NCI-H2107 treated with DMSO at 0.1 percent for 48 hours (cell line): ENCODE measurements around the gene PRKG1.
"Not testable (repeated sequence)": the region's sequence is repeated elsewhere in the genome, so short reads cannot be mapped to it uniquely, and the experiment has no call there.

Experiments used
- DNase-seq: peaks from one replicate; lab custom pipeline; 2025; ENCODE audit not compliant: unreplicated experiment; lab: John Stamatoyannopoulos, UW

PRKG1 gene

DNA sequence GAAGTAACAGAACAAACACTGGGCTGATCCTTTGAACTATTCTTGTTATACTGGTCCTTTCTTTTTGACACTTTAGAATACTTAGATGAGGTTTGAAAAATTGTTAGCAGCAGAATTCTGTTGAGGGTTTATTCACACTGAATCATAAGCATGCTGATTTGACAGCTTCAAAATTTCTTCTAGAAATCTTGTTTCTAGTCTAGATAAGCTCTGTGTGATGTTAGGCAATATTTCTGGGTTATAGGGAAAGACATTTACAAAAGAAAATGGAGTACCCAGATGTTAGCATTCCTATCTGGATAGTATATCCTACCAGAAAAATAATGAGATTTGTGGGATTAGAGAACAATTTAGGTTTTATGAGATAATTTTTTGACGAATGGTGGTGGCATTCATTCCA, 613.0 kb downstream of the PRKG1 start:
- no peak for DNase-seq

DNA sequence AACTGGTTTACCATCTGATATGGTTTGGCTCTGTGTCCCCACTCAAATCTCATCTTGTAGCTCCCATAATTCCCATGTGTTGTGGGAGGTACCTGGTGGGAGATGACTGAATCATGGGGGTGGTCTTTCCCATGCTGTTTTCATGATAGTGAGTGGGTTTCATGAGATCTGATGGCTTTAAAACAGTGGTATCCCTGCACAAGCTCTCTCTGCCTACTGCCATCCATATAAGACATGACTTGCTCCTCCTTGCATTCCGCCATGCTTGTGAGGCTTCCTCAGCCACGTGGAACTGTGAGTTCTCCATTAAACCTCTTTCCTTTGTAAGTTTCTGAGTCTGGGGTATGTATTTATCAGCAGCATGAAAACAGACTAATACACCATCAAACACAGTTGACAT, 614.5 kb downstream of the PRKG1 start:
- DNase-seq = not testable (repeated sequence)

- DNase-seq = no peak
These were observed 615.2 kb downstream of the PRKG1 start for GRCh38 chr10:51689536-51689935.

- DNase-seq = no peak
These were observed 616.8 kb downstream of the PRKG1 start for GRCh38 chr10:51691135-51691534.

DNA sequence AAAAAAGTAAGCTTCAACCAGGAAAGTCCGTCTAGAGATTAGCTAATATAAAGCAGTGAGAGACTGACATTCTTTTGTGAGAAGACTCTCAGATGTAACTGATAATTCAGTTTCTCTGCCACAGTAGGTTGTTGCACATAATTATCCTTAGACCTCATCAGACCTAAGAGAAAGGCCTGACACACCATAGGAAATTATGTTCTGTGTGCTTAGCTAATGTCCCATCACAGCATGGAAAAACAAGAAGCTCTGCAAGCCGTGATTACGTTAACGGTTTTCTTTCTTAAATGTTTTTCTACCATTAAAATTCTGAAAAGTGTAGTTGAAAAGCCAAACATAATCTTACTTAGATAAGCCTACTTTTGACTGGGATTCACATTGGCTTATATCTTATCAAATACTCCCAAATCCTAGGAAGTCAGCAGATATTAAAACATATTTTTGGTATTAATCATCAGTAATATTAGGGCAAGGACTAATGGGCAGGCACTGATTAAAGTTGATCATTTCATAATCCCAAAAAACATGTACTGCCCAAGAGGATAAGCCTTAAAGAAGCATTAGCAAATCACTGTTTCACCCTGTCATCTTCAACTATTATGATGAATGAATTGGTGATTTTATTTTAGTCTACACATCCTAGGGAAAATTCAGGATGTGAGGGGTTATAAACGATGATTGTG, 619.9 kb downstream of the PRKG1 start:
- no peak for DNase-seq

- no peak for DNase-seq
These were observed 622.0 kb downstream of the PRKG1 start for GRCh38 chr10:51696251-51696650.

- no peak for DNase-seq
These were observed 624.3 kb downstream of the PRKG1 start for GRCh38 chr10:51698473-51699063.

DNA sequence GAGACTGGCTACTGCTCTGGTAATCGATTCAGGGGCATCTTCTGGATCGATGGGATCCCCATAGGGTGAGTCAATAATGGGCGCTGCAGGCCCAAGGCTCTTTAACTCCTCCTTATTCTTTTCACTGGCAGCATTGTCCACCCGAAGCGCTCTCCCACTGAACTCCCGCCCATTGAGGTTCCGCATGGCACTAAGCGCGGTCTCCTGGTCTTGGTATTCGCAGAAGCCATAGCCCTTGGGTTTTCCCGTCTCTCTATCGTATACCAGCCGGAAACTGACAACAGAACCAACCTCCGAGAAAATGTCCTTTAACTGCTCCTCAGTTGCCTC, 624.8 kb downstream of the PRKG1 start:
- DNase-seq = no peak

GRCh38 chr10:51699475-51700227, 625.4 kb downstream of the PRKG1 start, which contains the start of gene CSTF2T:
TSS of gene CSTF2T (minus strand) at chr10:51699595. CDS start at chr10:51699549, 46 bp downstream.
- peak; percentile 47 for DNase-seq

DNA sequence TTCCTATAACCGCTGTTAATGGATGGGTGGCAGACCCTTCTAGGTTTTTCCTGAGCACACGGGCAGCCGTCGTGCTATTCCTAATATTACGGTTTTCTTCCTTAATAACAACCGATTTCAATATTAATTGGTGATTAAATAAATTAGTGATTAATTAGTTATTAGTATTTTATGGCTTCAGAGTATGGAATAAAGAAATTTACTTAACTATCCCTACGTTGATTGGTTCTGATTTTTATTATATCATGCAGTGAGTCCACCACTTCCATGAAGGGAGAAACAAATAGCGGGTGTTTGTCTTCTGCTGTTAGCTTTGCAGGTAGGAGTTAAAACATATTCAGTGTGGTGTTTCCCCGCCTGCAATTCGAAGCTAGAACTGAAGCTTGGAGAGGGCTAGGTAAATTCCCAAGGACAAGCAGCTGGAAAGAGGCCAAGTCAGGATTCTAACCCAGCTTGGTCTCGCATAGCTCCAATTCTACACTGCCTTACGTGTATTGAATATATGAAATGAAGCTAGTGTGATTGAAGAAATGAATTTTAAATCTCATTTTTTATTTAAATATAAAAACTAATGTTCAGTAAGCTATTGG, 626.0 kb downstream of the PRKG1 start:
- DNase-seq = no peak

GRCh38 chr10:51705774-51706173, 631.5 kb downstream of the PRKG1 start:
- no peak for DNase-seq

DNA sequence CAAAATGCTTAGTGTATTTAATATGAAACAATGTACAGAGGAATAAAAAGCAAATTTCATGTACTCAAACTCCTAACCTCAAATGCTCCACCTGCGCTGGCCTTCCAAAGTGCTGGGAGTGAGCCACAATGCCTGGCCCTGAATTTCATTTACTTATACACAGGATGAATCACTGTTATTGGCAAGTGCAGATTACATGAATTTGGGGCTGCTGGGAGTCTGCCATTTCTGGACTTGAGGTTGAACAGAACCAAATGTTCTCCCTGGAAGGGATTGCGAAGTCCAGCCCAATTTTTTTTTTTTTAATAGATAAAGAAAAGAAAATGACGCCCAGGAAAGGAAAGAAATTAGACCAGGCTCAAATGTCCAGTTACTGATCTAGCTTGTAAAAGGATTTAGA, 631.9 kb downstream of the PRKG1 start:
- no peak for DNase-seq

GRCh38 chr10:51707392-51707791, 633.1 kb downstream of the PRKG1 start:
- DNase-seq = no peak

DNA sequence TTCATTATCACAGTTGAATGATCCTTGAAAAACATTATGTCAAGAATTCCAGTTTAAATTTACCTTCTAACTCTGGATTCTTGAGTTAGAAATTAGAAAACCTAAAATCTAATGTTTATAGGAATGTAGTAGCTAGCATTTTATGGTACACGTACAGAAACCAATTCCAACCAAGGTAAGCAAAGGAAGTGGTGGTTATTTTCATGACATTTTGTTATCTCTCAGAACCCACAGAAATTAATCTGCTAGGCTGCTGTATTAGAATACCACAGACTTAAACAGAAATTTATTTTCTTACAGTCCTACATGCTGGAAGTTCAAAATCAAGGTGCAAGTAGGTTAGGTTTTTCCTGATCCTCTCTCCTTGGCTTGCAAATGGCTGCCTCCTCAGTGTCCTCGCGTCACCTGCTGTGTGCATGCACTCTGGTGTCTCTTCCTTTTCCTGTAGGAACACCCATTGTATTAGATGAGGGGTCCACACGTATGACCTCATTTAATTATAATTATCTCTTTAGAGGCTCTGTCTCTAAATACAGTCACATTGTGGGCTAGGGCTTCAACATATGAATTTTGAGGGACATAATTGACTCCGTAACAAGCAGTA, 633.6 kb downstream of the PRKG1 start:
- no peak for DNase-seq

- DNase-seq = no peak
These were observed 634.3 kb downstream of the PRKG1 start for GRCh38 chr10:51708609-51709008.

- DNase-seq = no peak
These were observed 635.2 kb downstream of the PRKG1 start for GRCh38 chr10:51709324-51709972.

DNA sequence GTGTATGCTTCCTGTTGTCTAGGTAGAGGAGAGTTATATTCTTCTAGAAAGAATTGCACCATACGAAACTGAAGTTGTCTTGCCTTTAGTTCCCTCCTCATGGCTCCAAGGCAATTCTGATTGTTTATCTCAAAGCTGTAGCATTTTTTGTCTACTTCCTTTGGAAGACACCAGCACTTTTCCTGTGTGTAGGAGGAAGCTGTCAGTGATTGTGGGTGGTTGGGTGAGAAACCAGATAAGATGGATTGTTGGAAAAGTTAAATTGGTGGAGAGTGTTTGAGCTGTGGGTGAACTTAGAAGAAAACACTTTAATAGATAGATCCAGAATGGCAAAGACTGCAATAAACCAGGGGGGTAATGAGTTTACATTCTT, 637.2 kb downstream of the PRKG1 start:
- no peak for DNase-seq

DNA sequence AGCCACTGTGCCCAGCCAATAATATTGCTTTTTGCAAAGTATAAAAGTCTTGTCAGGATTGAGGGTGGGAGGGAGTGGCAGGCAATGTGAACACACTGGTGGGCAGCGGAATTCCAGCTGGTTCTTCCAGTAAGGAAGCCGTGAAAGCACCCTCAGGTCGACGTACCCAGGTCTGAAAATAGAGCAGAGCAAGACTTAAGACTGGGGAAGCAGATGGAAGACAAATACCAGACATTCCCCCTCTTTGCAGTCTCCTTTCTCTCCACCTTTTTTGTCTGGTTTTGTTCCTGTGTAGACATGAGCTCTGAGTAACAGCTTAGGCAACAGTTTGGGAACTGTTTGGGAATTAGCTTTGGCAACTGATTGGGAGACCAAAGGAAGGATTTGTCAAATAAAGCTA, 642.7 kb downstream of the PRKG1 start:
- no peak for DNase-seq

- DNase-seq = no peak
These were observed 644.6 kb downstream of the PRKG1 start for GRCh38 chr10:51718804-51719291.

DNA sequence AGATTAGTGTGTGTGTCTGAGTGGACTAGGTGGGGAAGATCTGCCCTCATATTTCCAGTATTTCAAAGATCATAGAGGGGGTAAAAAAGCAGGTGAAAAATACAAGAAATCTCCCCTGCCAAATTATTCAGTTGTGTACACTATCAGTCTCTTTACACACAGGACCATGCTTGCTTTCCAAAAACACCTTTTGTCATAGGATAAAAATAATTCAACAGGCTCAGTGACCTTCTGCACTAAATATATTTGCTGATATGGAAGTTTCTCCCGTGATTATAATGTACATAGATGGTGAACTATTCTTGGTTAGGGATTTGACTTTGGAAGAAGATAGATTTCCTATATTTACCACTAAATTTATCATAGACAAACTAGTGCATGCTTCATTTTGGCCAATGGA, 649.8 kb downstream of the PRKG1 start:
- DNase-seq = no peak
